Activated CD4-positive, CD25-positive, alpha-beta regulatory T cell (primary cell): ENCODE results near the gene VPS25.
"Not testable (repeated sequence)": the region's sequence is repeated elsewhere in the genome, so short reads cannot be mapped to it uniquely, and the experiment has no call there.

Experiments
- DNase-seq, 4 experiments: peaks; one replicate each; lab custom pipeline; 2025; lab: John Stamatoyannopoulos, UW

VPS25 gene

DNA sequence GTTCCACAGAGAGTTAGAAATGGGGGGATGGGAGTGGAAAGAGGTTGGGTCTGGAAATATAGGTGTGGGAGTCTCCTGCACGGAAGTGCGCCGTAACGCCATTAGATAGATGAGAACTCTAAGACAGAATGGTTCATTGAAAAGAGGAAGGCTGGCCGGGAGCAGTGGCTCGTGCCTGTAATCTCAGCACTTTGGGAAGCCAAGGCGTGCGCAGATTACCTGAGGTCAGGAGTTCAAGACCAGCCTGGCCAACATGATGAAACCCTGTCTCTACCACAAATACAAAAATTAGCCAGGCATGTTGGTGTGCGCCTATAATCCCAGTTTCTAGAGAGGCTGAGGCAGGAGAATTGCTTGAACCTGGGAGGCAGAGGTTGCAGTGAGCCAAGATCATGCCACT is 5.2 kb upstream of the VPS25 start:
- not testable (repeated sequence) for DNase-seq

DNA sequence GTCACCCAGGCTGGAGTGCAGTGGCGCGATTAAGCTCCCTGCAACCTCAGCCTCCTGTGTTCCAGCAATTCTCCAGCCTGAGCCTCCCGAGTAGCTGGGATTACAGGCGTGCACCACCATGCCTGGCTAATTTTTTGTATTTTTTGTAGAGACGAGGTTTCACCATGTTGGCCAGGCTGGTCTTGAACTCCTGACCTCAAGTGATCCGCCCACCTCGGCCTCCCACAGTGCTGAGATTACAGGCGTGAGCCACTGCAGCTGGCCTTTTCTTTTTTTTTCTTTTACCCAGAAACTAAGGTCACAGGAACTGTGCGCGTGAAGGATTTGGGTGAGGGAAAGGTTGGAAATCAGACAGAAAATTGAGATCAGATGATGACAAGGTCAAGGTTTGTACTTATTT is 3.3 kb upstream of the VPS25 start:
- DNase-seq: not testable (repeated sequence)

DNA sequence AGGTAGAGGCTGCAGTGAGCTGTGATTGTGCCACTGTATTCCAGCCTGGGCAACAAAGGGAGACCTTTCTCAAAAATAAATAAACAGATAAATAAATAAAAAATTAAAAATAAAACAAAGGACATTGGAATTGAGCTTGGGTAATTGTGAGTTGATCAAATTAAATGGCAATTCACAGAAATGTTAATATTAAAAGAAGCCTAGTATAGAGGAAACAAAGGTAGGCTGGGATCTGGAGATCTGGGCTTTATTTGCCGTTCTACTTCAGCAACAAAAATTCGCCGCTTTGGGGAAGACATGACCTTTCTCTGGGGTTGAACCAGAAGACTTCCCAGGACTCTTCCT is 332 bp upstream of the VPS25 start:
- DNase-seq: no peak

DNA sequence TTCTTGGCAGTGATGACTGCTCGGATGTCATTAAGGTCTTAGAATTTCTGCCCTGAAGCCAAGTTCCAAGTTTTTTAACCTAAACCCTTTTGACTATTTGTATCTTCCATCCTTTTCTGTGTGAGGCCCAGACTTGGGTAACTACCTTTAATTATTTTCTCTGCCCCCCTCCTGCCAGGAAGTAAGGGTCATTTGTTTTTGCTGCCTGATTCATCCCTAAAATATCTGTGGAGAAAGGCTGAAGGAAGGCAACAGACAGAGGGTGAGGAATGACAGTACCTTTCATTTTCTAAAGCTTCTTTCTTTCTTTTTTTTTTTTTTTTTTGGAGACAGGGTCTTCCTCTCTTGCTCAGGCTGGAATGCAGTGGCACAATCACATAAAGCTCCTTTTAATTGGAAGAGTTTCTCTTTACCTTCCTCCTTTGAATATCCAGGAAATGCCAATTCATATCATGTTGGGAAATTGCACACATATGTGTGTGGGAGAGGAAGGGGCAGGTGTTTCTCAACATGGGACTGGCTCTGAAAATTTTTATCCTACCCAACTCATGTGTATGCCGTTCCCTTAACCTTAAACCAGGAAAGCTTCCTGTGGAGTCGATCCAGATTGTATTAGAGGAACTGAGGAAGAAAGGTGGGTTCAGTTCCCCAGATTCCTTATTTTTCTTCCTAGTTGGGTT is 957 bp downstream of the VPS25 start:
- no peak for DNase-seq

DNA sequence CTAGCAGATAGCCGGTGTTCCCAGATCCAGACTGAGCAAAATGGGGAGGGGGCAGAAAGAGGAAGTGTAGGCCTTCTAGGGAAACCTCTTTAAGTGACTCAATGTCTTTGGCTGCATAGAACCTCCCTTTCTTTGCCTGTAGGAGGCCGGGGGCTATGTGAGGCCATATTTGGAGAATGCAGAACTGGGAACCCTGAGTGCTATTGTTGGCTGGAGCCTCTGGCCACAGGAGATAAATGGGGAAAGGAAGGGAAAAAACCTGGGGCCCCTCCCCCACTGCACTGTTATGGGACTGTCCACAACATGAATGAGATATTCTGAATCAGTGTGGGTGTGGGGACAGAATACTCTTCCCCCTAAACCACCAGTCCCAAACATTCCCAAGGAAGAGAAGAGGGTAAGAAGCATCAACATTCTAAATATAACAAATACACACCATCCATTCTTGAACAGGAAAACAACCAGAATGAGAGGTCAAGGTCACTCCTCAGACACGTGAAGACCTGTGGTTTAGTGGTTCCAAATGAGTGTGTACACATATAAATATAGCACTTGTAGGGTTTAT is 2.4 kb downstream of the VPS25 start:
- DNase-seq: no peak

DNA sequence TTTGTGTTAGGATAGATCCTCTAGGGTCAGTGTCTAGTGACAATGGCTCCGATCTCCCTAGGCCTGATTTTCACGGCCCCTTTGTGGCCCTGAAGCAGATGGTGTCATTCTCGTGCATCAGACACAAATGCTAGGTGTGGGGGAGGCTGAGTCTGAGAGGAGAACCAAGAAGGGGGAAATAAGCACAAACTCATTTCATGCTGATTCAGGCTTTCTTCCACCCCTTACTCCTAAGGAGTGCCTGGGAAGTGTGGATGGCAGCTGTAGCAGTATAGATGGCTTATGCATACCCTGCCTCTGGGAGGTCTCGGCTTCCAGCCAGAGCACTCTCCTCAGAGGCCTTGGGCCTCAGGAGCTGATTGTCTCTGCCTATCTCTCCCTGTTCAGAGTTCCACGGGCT is 5.3 kb downstream of the VPS25 start:
- no peak for DNase-seq

DNA sequence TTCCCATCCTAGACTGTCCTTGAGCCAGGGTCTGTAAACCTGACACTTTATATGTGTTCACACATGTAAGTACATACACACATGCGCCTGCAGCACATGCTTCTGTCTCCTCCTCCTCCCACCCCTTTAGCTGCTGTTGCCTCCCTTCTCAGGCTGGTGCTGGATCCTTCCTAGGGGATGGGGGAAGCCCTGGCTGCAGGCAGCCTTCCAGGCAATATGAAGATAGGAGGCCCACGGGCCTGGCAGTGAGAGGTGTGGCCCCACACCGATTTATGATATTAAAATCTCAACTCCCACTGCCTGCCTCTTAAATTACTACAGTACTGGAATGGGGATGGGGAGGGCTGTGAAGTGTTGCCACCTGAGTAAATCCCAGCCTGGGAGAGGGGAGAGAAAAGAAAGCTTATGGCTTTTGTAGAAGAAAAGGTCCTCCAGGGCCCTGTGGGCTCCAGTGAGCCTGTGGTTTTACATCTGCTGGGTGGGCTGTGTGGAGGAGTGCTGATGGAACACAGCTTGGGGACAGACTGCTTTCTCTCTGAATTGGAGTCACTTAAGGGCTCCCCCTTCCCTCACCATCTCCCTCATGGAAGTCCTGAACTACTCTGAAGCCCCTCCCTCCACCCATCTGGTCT is 6.2 kb downstream of the VPS25 start:
- no peak for DNase-seq

DNA sequence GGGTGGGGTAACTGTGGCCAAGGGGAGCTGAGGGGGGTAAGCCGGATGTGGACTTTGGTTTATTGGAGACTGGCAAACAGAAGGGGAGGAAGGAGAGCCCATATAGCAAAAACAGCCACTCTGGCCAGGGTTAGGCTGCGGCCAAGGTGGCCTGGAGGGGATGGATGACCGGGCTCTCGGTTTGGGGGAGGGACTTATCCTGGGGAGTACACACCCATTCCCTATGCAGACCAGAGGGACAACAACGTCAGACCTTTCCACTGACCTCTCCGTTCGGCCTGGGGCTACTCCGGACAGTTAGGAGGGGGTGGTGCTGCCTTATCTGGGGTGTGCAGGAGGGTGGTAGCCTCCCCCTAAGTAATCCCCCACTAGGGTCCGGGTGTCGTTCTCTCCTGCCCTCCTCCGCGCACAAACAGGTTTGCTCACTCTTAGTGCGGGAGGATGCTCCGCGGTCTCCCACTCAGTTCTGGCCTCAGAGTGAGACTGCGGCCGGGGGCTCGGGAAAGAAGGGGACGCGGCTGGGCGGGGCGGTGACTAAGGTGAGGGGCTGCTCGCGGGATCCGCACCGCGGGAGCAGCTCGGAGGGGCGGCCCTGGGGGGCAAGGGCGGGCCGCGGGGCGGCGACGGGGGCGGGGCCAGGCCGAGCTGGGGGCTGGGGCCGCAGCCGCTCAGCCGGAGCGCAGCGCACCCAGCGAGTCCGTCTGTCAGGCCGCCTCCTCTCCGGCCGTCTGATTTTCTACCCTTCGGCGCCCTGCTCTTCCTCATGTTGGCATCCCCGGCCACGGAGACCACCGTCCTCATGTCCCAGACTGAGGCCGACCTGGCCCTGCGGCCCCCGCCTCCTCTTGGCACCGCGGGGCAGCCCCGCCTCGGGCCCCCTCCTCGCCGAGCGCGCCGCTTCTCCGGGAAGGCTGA is 6.9 kb downstream of the VPS25 start, which contains the start of gene WNK4:
Gene WNK4, plus strand, starts transcription at position 675 of the 915 bp plus-strand sequence. Its CDS starts 89 bp downstream, at position 764.
- DNase-seq: no peak

DNA sequence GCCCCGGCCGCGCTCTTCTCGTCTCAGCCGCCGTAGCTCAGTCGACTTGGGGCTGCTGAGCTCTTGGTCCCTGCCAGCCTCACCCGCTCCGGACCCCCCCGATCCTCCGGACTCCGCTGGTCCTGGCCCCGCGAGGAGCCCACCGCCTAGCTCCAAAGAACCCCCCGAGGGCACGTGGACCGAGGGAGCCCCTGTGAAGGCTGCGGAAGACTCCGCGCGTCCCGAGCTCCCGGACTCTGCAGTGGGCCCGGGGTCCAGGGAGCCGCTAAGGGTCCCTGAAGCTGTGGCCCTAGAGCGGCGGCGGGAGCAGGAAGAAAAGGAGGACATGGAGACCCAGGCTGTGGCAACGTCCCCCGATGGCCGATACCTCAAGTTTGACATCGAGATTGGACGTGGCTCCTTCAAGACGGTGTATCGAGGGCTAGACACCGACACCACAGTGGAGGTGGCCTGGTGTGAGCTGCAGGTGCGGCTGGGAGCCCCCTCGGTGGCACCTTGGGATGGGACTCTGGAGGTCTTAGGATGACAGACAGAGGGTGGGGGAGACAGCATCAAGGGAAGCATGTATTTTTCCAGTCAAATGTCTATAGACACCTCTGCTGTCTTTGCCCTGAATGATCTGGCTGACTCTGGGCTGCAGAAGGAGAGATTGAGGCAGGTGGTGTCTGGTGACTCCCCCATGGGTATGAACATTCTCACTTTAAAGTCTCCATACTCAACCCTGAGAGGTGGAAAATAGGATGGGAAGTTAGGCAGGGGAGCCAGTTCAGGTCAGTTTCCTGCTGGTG is 7.8 kb downstream of the VPS25 start:
- DNase-seq: no peak

DNA sequence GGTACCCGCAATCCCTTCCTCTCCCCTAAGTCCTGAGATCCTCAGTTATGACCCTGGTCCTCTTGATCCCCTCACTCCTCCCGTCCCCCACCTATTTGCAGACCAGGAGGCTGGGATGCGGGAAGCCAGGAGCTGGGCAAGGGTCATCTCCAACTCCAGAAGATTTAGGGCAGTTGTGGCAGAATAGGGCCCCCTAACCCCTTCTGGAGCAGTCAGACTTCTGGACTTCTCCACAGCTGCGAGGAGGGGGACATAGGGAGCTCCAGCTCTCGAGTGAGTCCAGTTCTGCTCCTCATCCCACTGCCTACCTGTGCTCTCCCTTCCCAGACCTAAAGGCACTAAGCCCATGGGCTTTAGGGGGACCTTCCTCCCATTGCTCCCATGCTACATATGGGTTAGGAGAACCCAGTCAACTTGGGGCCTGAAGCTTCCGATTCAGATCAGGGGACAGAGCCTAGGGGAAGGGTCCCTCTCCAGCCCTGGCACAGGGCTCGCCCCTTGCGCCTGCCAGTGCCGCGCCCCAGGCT is 8.5 kb downstream of the VPS25 start:
- no peak for DNase-seq

DNA sequence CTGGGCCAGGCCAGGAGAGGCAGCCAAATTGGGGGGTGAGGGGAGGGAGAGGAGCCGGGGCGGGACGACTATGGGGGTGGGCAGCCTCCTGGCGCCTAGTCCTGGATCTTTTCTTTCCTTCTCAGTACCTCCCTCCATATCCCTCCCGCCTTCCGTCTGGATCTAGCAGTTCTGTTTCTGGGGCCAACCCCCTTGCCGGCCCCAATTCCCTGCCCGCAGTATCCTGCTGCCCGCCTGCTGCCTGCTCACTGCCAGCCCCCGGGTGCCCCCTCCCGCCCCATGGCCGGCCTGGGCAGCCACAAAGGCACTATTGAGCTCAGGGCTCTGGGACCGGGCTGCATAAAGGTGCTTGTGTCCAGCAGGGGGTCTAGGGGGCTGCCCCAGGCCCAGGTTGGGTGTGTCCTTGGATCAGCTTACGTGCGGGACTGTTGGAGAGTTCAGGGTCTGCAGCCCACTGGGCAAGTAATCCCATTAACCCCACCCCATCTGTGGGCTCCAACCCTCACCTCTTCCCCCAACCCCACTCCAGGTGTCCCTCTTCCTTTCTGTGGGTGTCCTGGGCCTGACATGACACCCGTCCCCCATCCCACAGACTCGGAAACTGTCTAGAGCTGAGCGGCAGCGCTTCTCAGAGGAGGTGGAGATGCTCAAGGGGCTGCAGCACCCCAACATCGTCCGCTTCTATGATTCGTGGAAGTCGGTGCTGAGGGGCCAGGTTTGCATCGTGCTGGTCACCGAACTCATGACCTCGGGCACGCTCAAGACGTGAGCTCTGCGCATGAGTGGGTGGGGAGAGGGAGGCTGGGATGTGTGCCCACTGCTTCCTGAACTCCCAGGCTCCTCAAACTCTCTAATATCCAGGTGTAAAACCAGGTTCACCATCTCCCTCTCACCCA is 9.2 kb downstream of the VPS25 start:
- no peak for DNase-seq

DNA sequence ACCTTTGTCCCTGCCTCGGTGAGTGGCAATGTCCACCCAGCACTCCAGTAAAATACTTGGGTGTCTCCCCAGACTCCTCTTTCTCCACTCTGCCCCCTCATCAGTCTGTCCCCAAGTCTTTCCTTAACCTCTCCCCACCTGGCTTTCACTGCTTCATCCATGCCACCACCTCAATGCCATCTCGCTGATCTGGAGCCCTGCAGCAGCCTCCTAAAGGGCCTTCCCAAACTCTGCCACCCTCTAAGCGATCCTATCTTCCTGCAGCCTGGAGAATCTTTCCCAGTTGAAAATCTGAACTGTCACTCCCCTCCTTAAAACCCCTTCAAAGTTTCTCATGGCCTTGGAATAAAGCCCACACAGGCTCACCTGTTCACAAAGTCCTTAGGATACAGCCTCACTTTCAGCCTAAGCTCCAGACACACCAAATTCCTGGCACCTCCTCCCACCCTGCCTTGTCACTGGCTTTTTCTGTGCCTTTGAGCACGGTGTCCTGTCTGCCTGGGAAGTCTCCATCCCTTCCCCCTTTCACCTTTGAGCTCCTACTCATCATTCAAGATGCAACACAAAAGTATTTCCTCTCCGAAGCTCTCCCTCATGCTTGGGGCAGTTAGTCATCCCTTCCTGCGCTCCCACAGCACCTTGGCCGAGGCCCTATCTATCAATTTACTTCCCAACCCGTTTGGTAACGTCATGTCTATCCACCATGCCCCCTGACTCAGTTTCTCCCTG is 10.0 kb downstream of the VPS25 start:
- no peak for DNase-seq

DNA sequence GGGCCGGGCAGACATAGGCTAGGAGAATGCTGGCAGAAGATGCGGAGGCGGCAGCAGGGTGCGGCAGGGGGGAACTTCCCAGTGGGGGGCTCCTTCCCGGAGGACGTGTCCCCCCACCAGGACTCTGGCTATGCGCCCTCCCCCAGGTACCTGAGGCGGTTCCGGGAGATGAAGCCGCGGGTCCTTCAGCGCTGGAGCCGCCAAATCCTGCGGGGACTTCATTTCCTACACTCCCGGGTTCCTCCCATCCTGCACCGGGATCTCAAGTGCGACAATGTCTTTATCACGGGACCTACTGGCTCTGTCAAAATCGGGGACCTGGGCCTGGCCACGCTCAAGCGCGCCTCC is 10.5 kb downstream of the VPS25 start:
- DNase-seq: no peak

DNA sequence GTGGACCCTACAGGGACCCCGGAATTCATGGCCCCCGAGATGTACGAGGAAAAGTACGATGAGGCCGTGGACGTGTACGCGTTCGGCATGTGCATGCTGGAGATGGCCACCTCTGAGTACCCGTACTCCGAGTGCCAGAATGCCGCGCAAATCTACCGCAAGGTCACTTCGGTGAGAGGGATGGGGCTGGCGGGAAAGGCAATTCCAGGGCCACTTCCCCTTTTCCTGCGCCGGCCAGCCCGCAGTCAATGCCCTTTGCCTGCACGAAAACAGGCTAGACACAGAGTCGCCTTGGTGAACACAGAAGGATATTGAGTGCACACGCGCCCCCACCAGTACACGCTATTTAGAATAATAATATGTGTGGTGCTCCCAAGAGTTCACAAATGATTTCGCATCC is 11.2 kb downstream of the VPS25 start:
- no peak for DNase-seq

DNA sequence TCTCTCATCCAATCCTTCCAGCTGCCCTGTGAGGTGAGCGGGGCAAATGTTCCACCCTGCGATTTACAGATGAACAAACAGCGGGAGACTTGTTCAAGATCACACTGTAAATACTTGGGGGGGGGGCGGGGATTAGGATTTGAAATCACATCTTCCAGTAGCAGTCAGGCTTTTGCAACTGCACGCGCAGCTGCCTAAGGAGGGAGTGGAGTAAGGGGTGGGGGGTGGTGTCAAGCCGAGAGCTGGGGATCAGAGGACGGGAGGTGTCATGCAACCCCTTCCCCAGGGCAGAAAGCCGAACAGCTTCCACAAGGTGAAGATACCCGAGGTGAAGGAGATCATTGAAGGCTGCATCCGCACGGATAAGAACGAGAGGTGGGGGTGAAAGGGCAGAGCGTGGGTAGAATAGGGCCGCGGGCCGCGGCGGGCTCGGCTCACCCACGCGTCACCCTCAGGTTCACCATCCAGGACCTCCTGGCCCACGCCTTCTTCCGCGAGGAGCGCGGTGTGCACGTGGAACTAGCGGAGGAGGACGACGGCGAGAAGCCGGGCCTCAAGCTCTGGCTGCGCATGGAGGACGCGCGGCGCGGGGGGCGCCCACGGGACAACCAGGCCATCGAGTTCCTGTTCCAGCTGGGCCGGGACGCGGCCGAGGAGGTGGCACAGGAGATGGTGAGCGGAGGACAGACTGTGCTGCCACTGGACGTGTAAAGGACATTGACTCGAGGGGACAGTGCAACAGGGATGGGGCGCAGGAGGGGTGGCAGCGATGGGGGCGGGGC is 11.8 kb downstream of the VPS25 start:
- DNase-seq: no peak

DNA sequence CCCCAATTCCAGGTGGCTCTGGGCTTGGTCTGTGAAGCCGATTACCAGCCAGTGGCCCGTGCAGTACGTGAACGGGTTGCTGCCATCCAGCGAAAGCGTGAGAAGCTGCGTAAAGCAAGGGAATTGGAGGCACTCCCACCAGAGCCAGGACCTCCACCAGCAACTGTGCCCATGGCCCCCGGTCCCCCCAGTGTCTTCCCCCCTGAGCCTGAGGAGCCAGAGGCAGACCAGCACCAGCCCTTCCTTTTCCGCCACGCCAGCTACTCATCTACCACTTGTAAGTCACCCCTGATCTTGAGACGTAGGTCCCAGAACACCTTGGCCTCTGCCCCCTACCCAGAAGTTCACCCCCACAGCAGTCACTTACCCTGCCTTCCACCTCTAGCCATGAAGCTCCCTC is 14.0 kb downstream of the VPS25 start:
- no peak for DNase-seq

DNA sequence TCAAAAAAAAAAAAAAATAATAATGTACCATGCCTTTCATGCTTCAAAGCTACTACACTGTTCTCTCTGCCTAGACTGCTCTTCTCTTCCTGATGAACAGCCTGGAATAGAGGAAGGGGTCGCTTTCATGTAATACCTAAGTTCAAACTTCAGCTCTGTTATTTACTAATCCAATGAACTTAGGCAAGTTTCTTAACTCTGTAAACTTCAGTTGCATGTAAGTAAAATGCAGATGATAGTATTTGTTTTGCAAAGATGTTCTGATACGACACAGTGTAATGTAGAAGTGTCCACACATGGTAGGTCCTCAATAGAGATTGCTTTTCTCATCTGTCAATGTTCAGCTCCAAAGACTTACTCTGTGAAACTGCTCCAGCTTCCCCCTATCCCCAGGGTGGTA is 18.7 kb downstream of the VPS25 start:
- no peak for DNase-seq

DNA sequence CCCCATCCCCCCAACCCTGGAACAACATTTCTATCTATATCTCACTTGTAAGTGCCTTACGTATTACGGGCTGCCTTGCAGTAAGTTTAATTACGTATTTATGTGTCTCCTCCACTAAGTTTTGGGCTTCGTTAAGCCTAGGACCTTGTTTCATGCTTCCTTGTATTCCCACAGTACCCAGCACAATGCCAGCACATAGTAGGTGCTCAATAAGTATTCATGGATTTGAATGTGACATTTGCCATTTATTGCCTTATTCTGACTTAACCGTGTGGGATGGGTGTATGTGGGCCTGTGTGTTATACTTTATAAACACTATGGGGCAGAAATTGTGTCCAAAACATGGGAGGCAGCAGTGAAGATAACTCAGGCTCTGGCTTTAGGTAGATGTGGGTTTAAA is 19.3 kb downstream of the VPS25 start:
- DNase-seq: no peak

DNA sequence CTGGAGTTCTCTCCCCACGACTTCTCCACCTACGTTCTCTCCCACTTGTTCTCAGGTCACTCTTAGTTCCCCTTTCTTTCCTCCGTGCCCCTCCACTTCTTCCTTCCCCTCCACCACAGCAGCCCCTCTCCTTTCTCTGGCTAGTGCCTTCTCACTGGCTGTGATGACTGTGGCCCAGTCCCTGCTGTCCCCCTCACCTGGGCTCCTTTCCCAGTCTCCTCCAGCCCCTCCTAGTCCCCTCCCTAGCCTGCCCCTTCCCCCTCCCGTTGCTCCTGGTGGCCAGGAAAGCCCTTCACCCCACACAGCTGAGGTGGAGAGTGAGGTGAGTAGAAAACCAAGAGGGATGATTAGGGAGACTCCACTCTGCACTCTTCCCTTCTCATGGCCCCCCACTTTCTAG is 21.8 kb downstream of the VPS25 start:
- no peak for DNase-seq
